CMK (cell line): ENCODE data around the gene CCDC186.

Experiments
- DNase-seq: peaks from one replicate; pipeline ENCODE4 v3.0.0-alpha.2; 2010; ENCODE audit warnings: low read depth

The CCDC186 gene

GRCh38 chr10:114173921-114174694 is at the start of gene CCDC186:
TSS of gene CCDC186 (minus strand) at chr10:114174203. CDS start at chr10:114163268, 10,935 bp downstream.
- DNase-seq = peak; percentile 47

GRCh38 chr10:114223066-114223465 is 49.1 kb upstream of the CCDC186 start:
- no peak for DNase-seq

- DNase-seq = no peak
Measured at GRCh38 chr10:114221235-114221634, 47.2 kb upstream of the CCDC186 start.

- DNase-seq = no peak
Measured at GRCh38 chr10:114220281-114220680, 46.3 kb upstream of the CCDC186 start.

- DNase-seq = no peak
Measured at GRCh38 chr10:114215033-114215432, 41.0 kb upstream of the CCDC186 start.

GRCh38 chr10:114212153-114212552 is 38.1 kb upstream of the CCDC186 start:
- no peak for DNase-seq

- no peak for DNase-seq
Measured at GRCh38 chr10:114208351-114208750, 34.3 kb upstream of the CCDC186 start.

GRCh38 chr10:114207349-114207748 is 33.3 kb upstream of the CCDC186 start:
- DNase-seq = no peak

- DNase-seq = no peak
Measured at GRCh38 chr10:114206902-114207301, 32.9 kb upstream of the CCDC186 start.

GRCh38 chr10:114202812-114203211 is 28.8 kb upstream of the CCDC186 start:
- DNase-seq = no peak

- DNase-seq = no peak
Measured at GRCh38 chr10:114199239-114199638, 25.2 kb upstream of the CCDC186 start.

GRCh38 chr10:114195079-114195478 is 21.1 kb upstream of the CCDC186 start:
- no peak for DNase-seq

- DNase-seq = no peak
Measured at GRCh38 chr10:114189700-114190099, 15.7 kb upstream of the CCDC186 start.

GRCh38 chr10:114188900-114189299 is 14.9 kb upstream of the CCDC186 start:
- no peak for DNase-seq

- DNase-seq = no peak
Measured at GRCh38 chr10:114188001-114188400, 14.0 kb upstream of the CCDC186 start.

GRCh38 chr10:114184276-114184675 is 10.3 kb upstream of the CCDC186 start:
- DNase-seq = no peak

GRCh38 chr10:114183563-114183962 is 9.6 kb upstream of the CCDC186 start:
- DNase-seq = no peak

- no peak for DNase-seq
Measured at GRCh38 chr10:114181971-114182370, 8.0 kb upstream of the CCDC186 start.

- DNase-seq = no peak
Measured at GRCh38 chr10:114180937-114181336, 6.9 kb upstream of the CCDC186 start.

- DNase-seq = no peak
Measured at GRCh38 chr10:114179747-114180146, 5.7 kb upstream of the CCDC186 start.

GRCh38 chr10:114179148-114179547 is 5.1 kb upstream of the CCDC186 start, which contains the start of gene TDRD1:
TSS of gene TDRD1 (plus strand) at chr10:114179353. CDS start at chr10:114187832, 8,479 bp downstream.
- DNase-seq = no peak

- DNase-seq = no peak
Measured at GRCh38 chr10:114176511-114176910, 2.5 kb upstream of the CCDC186 start.

GRCh38 chr10:114175667-114176066 is 1.7 kb upstream of the CCDC186 start:
- DNase-seq = no peak

GRCh38 chr10:114174695-114175188 is 739 bp upstream of the CCDC186 start:
- no peak for DNase-seq
